GM19328 (cell line): ENCODE data around the gene KRAS.
A peak's percentile ranks its signal among the peaks of the same experiment; 100 is the strongest.

Experiments used
- ATAC-seq: cut with Tn5 transposase; IDR thresholded peaks from one replicate; pipeline ENCODE4 v1.9.1; 2021; ENCODE audit warnings: mild to moderate bottlenecking, moderate library complexity; ENCODE audit not compliant: unreplicated experiment

The KRAS gene

DNA sequence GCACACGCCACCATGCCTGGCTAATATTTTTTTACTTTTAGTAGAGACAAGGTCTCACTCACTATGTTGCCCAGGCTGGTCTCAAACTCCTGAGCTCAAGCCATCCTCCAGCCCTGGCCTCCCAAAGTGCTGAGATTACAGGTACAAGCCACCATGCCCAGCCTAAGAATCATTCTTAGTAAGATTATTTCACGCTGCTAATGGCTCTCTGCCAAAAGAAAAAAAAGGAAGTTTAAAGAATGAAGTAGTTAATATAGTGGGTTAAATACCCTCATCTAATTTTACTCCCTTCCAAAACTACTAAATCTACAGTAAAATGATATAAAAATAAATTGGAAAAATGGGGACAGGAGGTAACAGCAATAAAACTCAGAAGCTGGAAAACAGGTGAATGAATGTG lies 53.1 kb downstream of the KRAS start:
- no peak for ATAC-seq

DNA sequence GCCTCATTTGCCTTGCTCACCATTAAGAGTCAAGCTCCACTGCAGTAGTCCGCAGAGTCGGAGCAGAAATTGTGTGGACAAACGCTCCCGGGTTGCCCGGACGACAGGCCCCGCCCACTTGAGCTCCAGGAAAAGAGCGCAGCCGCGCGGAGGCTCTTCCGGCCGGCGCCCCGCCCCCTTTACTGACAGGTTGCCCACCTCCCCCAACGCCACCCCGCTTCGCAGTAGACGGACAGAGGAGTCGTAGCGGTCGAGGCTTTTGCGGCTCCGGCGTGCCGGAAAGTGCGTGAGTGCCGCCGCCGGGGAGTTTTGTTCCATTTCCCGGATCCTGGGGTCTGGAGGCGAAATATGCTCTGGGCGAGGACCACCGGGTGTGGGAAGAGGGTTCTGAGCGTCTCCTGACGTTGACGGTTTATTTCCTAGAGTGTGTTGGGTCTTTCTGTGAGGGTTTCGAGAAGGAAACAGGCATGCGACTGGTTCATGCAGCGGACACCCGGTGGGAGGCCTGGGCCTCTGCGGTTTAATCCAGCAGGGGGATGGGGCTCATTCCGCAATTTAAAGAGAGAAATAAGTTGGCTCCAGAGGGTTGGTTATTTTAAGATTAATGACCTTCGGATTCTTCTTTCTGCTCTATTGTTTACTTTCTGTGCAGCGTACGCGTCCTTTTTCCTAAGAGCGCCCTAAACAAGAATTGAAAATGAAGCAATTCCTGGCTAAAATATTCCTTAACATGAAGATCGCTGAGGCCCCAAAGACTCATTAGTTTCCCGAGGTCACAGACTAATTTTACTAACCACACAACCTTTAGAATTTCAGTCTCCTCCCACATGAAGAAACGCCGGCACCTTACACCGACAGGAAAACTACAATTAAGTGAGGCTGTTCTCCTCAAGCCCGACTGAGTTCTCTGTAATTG lies 55.4 kb downstream of the KRAS start, which contains the start of the genes DNAI7 and ETFRF1:
DNAI7 (minus strand) TSS at position 105 of the 916 bp plus-strand sequence; CDS start at position 23, 82 bp downstream.
ETFRF1 (plus strand) TSS at position 182 of the 916 bp plus-strand sequence. CDS start 8,720 bp downstream, outside the sequence.
- peak; percentile 93 for ATAC-seq

DNA sequence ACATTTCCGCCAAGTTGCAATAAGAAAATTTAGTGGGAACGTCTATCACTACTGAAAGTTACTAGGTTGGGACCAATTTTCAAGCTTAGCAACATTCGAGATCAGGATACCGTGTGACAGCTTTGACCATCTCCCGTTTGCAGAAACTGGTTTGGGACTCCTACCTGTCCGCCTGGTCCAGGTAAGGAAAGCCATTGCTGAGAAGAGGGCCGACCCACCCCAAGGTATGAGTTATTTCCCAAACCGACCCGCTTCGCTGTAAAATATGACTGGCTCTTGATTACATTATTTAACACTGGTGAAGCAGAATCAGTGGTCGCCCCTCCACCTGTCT lies 56.0 kb downstream of the KRAS start:
- ATAC-seq = no peak

DNA sequence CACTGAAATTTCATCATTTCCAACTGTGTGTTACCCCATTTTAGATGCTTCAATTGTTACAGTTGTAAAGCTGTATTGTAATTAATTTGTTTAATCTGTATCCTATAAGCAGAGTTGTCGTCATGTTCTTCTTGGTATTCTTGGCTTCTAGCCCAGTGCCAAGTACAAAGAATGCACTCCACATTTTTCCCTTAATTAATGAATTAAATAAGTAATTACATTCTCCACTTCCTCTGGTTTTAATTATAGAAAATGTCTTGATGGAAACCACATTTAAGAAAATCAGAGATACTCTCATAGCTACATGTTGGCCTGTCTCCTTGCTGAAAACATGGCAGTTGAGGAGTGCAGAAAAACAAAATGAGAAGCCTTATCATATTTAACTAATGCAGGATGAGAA lies 56.5 kb downstream of the KRAS start:
- no peak for ATAC-seq

DNA sequence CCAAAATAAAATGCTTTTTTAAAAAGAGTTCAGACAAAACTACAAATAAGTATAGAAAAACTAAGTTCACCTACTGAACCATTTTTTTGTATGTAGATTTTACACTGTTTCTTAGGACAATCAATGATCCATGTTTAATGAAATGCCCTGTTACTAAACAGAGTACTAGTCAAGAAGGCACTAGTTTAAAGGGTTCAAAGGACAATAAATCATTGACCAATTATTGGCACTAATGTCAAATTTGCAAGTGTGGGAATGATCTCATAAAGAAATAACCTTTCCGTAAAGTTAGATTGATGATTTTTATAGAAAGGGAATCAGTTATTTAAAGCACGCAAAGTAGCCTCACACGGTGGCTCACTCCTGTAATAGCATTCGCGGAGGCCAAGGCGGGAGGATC lies 59.9 kb downstream of the KRAS start:
- ATAC-seq = no peak

DNA sequence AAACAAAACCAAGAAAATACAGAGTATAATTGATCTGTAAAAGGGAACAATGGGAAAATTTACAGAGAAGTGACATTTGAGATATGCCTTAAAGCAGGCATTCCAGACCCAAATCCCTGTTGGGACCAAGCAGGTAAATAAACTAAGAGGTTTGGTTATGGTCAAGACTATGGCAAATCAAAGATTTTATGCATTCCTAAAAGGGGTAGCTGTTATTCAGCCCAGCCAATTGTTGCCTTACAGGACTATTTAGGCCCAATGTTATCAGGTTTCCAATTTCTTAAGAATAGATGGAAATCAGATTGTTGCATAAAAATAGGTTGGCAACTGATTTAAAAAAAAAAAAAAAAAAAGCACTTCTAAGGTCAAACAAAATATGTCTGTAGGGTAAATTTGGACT lies 61.1 kb downstream of the KRAS start:
- ATAC-seq = no peak

DNA sequence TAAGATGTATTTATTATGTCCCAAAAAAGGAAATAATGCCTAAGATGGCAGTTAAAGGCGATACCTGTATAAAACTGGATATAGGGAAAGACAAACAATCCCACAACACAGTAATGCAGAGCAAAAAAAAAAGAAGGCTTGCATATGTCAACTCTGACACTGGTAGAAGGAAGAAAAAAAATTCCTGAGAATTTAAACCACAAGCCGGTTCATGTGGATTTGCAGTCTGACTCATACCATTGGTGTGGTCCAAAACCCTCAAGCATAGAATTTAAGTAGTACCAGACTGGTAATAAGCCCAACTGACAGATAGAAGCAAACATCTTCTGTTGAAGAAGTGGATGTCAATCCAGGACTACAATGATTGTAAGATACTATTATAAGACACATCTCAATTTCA lies 62.9 kb downstream of the KRAS start:
- no peak for ATAC-seq

DNA sequence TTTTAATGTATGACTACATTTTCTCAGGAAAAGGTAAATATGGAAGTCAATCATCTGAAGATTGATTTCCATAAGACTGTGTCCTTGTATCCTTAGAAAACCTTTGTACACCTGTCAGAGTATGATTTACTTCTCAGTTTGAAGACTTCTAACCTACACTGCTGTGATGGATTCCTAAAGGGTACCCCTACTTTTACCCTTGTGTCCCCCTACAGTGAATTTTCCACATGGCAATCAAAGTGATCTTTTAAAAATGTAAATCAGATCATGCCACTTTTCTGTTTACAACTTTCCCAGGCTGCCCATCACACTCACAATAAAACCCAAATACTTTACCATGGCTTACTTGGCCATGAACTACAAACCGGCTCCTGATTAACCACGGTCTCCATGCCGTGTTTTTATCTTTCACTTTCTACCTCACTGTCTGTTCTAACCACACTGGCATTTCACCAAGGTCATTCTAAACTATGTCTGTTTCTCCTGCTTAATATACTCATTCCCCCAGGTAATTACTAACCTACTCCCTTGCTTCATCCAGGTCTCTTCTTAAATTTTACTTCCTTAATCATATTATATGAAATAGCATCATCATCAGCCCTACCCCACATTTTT lies 63.8 kb downstream of the KRAS start:
- peak; percentile 90 for ATAC-seq

DNA sequence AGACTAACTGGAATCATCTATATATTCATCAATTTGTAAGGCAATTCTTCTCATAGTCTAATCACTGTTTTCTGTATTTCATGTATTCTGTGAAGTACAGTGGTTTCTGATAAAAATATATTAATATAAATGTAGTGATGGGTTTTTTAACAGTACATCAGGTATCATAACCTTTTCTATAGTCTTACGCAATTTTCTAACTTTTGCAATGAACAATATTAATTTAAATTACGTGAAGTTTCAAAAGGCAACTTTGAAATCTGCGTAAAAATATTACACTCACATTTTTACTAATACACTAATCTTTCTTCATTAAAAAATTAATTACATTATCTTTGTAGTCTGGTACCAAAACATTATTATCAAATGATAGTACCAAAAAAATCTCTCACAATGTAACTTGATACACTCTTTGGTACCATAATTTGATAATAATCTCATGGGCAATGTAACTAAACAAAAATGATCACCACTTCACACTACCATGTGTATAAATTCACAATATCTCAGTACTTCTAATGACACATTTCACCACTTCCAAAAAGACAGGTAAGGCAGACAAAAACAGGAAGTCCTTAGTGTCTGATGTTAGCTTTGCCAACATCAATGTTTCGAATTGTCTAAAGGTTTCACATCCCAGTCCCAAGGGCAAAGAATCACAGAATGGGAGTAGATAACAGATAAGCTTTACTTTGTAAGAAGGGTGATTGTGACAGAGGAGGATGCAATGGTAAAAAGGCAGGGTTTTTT lies 64.5 kb downstream of the KRAS start:
- peak; percentile 45 for ATAC-seq

DNA sequence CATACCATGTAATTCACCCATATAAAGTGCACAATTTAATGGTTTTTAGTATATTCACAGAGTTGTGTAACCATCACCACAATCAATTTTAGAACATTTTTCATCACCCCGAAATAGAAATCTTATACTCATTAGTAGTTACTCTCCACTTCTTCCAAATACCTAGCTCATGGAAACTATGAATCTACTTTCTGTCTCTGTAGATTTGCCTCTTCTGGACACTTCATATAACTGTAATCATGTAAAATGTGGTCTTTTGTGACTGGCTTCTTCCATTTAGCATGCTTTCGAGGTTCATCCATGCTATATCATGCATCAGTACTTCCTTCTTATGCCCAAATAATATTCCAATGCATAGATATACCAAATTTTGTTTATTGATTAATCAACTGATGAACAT lies 66.6 kb downstream of the KRAS start:
- no peak for ATAC-seq

DNA sequence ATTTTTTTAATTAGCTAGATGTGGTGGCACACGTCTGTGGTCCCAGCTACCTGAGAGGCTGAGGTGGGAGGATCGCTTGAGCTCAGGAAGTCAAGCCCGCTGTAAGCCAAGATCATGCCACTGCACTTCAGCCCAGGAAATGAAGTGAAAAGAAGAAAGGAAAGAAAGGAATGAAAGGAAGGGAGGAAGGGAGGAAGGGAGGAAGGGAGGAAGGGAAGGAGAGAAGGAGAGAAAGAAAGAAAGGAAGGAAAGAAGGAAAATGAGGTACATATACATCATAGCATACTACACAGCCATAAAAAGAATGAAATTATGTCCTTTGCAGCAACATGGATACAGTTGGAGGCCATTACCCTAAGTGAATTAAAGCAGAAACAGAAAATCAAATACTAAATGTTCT lies 68.0 kb downstream of the KRAS start:
- ATAC-seq = no peak

DNA sequence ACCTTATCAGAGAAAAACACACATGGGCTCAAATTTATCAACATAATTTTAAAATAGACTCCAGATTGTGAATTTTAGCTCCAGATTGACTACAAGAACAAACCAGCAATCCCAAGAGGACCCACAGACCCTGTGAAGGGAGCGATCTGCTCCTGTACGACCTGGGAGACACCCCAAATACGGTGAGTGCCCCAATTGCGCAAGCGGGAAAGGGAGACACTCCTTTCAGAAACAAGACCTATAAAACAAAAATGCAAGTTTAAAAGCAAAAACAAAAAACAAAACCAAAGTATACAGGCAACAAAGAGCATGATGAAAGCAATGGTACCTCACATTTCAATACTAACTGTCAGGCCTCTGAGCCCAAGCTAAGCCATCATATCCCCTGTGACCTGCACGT lies 87.9 kb downstream of the KRAS start:
- ATAC-seq = no peak

DNA sequence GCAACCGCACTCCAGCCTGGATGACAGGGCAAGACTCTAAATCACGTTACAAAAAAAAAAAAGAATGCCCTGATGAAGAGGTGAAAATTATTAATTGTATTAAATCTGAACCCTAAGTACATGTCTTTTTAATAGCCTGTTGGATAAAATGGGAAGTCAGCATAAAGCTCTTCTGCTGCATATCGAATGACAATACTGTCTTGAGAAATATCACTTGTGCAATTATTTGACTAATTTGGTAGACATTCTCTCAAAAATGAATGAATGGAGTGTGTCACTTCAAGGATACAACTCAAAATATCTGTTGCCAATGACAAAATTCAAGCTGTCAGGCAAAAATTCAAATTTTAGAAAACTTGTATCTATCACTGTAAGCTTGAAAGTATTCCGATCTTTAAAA lies 94.7 kb downstream of the KRAS start:
- ATAC-seq = no peak

DNA sequence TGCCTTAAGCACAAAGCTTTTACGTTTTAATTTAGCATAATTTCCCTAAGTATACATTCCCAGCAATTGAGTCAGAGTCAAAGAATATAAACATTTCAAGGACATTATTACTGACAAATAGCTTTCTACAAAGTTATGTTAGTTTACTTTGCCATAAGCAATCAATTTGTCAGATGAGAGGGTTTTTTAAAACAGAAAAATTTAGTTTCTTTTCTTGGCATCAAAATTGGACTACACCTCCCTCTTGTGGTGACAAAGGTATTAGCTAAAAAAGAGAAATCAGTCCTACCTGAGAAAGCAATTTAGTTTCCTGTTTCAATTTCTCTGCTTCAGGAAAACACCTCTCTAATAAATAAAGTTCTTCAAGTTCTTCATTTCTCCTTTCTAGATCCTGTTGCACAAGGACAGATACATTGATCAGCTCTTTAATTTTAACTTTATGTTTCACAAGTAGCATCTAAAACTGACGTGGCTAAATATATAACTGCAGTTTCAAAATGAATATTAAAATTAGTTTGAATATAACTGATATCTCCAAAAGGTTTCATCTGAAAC lies 95.6 kb downstream of the KRAS start:
- peak; percentile 49 for ATAC-seq
